HG03196 (cell line): Measurements from ENCODE around the gene LCA5L.
"Not testable (repeated sequence)": the region's sequence is repeated elsewhere in the genome, so short reads cannot be mapped to it uniquely, and the experiment has no call there.

ENCODE experiments used
- ATAC-seq: cut with Tn5 transposase; IDR thresholded peaks from one replicate; pipeline ENCODE4 v1.9.1; 2021; ENCODE audit not compliant: unreplicated experiment

Gene LCA5L

GRCh38 chr21:39452207-39452969 lies 6.8 kb upstream of the LCA5L start:
- no peak for ATAC-seq

GRCh38 chr21:39451332-39452206 lies 6.0 kb upstream of the LCA5L start, which contains the start of gene SH3BGR:
Gene SH3BGR (plus strand): TSS chr21:39451970. CDS start chr21:39452097, 127 bp downstream.
- no peak for ATAC-seq

GRCh38 chr21:39447264-39447663 lies 1.7 kb upstream of the LCA5L start:
- ATAC-seq, result no peak

GRCh38 chr21:39444421-39445180 lies 977 bp downstream of the LCA5L start:
- ATAC-seq, result no peak

- no peak for ATAC-seq
These were observed 3.8 kb downstream of the LCA5L start for GRCh38 chr21:39441502-39442475.

GRCh38 chr21:39439232-39439631 lies 6.3 kb downstream of the LCA5L start:
- ATAC-seq, result no peak

GRCh38 chr21:39434950-39435349 lies 10.6 kb downstream of the LCA5L start:
- ATAC-seq, result no peak

GRCh38 chr21:39430954-39431353 lies 14.6 kb downstream of the LCA5L start:
- no peak for ATAC-seq

GRCh38 chr21:39430457-39430856 lies 15.1 kb downstream of the LCA5L start:
- no peak for ATAC-seq

- ATAC-seq, result no peak
These were observed 15.6 kb downstream of the LCA5L start for GRCh38 chr21:39430016-39430415.

- ATAC-seq, result no peak
These were observed 16.1 kb downstream of the LCA5L start for GRCh38 chr21:39429445-39429844.

- no peak for ATAC-seq
These were observed 22.9 kb downstream of the LCA5L start for GRCh38 chr21:39422527-39423241.

GRCh38 chr21:39419204-39419603 lies 26.4 kb downstream of the LCA5L start:
- ATAC-seq, result not testable (repeated sequence)

- no peak for ATAC-seq
These were observed 39.5 kb downstream of the LCA5L start for GRCh38 chr21:39406065-39406464.

- no peak for ATAC-seq
These were observed 45.4 kb downstream of the LCA5L start for GRCh38 chr21:39400173-39400572.

GRCh38 chr21:39397646-39398385 lies 47.8 kb downstream of the LCA5L start:
- ATAC-seq, result no peak

- no peak for ATAC-seq
These were observed 52.6 kb downstream of the LCA5L start for GRCh38 chr21:39392981-39393380.

GRCh38 chr21:39390212-39390765 lies 55.3 kb downstream of the LCA5L start:
- no peak for ATAC-seq

GRCh38 chr21:39388811-39389155 lies 56.8 kb downstream of the LCA5L start:
- ATAC-seq, result no peak
